SJSA1 (cell line): ENCODE measurements around the gene NODAL. TPM values are rescaled to one million over a fixed set of nuclear protein-coding genes. Genes with fewer than 3 reads are reported as not detected.
A peak's percentile ranks its signal among the peaks of the same experiment; 100 is the strongest.

Experiments
- DNase-seq, 2 experiments: peaks; one replicate each; pipeline ENCODE4 v3.0.0-alpha.2; 2015 to 2020; ENCODE audit warnings: low spot score in 2 of 2, low read depth in 1 of 2
- H3K27ac ChIP-seq: fragments of 250-450 bp; sonication (Bioruptor Pico); 2 replicates; pipeline ENCODE4 v1.5.1; 2020; ENCODE audit warnings: mild to moderate bottlenecking, moderate library complexity
- H3K27me3 ChIP-seq: fragments of 250-450 bp; sonication (Bioruptor Pico); replicated peaks from 2 replicates; pipeline ENCODE4 v1.5.1; 2020; ENCODE audit warnings: mild to moderate bottlenecking, moderate library complexity
- H3K36me3 ChIP-seq: fragments of 250-450 bp; sonication (Bioruptor Pico); 2 replicates; pipeline ENCODE4 v1.5.1; 2020; ENCODE audit warnings: mild to moderate bottlenecking
- H3K4me1 ChIP-seq: fragments of 250-450 bp; sonication (Bioruptor Pico); replicated peaks from 2 replicates; pipeline ENCODE4 v1.6.1; 2021; ENCODE audit warnings: mild to moderate bottlenecking
- H3K4me3 ChIP-seq: fragments of 250-450 bp; sonication (Bioruptor Pico); 2 replicates; pipeline ENCODE4 v1.5.1; 2020; ENCODE audit warnings: mild to moderate bottlenecking
- H3K9me3 ChIP-seq: fragments of 250-450 bp; sonication (Bioruptor Pico); replicated peaks from 2 replicates; pipeline ENCODE4 v1.5.1; 2020; ENCODE audit warnings: mild to moderate bottlenecking
- total RNA-seq: library from RNA; depleted of rRNA; stranded (reverse); fragments of >200 nt; shearing (Covaris generic); gene quantifications from 2 replicates; pipeline ENCODE4 v1.2.3, GENCODE V29; 2014

The NODAL gene
- total RNA-seq, 1 experiment from 2014 or later = not detected

GRCh38 chr10:70432561-70433263 lies 8.8 kb downstream of the NODAL start:
- Histone ChIP-seq H3K36me3 (peaks cover 27% of the 10 kb centered on the region), H3K4me3 (no peak overlapping the region), H3K27me3 (no peaks in the 10 kb centered on the region), H3K9me3 (no peaks in the 10 kb centered on the region), H3K27ac (no peak overlapping the region), H3K4me1 (no peaks in the 10 kb centered on the region)
- DNase-seq = no peak

DNA sequence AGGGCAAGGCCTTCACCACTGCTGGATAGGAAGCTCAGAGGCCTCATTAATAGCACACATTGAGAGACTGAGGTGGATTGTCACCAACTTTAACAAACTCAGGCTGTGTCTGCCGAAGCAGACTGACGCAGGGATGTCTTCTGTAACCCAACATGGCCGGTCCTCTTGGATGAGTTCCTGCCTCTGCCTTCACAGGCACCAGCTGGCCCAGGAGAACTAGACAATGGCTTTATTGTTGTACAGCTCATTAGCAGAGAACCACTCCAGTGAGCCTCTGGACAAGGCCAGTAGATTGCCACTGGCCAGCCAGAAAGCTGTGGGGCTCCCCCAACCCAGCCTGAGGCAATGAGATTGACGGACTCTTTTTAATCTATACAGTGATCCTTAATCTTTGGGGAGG lies 9.4 kb downstream of the NODAL start:
- H3K4me1 ChIP-seq = no peaks in the 10 kb centered on the region
- no peaks in the 10 kb centered on the region for H3K9me3 ChIP-seq
- H3K27ac ChIP-seq = no peak overlapping the region
- DNase-seq = no peak
- H3K4me3 ChIP-seq = no peak overlapping the region
- no peaks in the 10 kb centered on the region for H3K27me3 ChIP-seq
- H3K36me3 ChIP-seq = peaks cover 33% of the 10 kb centered on the region

GRCh38 chr10:70430493-70431445 lies 10.7 kb downstream of the NODAL start:
- no peak for DNase-seq
- no peak overlapping the region for H3K4me3 ChIP-seq
- peaks cover 46% of the 10 kb centered on the region for H3K36me3 ChIP-seq
- no peaks in the 10 kb centered on the region for H3K27me3 ChIP-seq
- H3K4me1 ChIP-seq = no peaks in the 10 kb centered on the region
- H3K9me3 ChIP-seq = no peaks in the 10 kb centered on the region
- H3K27ac ChIP-seq = no peak overlapping the region

DNA sequence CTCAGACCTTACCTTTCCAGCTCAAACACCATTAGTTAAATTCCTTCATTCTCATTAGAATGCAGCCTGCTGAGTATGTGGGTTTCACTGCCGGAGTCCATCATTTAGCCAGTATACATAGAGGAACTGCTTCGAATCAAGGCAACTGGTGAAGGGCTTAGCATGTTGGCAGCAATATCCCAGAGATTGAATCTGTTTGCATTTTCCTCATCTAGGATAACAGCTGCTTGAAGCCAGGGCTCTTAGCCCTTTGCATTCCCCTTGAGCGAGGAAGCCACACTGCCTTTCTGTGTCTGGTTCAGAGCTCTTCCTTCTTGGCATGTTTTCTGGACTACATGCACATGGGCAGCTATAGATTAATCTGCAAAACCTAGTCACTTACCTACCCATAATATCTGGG lies 14.7 kb downstream of the NODAL start:
- Histone ChIP-seq H3K27ac (no peak overlapping the region), H3K9me3 (no peaks in the 10 kb centered on the region), H3K4me1 (no peaks in the 10 kb centered on the region), H3K4me3 (no peak overlapping the region), H3K36me3 (peaks cover 85% of the 10 kb centered on the region), H3K27me3 (no peaks in the 10 kb centered on the region)
- no peak for DNase-seq

- H3K4me1 ChIP-seq = no peaks in the 10 kb centered on the region
- no peaks in the 10 kb centered on the region for H3K9me3 ChIP-seq
- peaks cover 94% of the 10 kb centered on the region for H3K36me3 ChIP-seq
- no peak overlapping the region for H3K4me3 ChIP-seq
- no peak for DNase-seq
- no peaks in the 10 kb centered on the region for H3K27me3 ChIP-seq
- H3K27ac ChIP-seq = no peak overlapping the region
Observed at GRCh38 chr10:70425096-70425495, 16.4 kb downstream of the NODAL start.

DNA sequence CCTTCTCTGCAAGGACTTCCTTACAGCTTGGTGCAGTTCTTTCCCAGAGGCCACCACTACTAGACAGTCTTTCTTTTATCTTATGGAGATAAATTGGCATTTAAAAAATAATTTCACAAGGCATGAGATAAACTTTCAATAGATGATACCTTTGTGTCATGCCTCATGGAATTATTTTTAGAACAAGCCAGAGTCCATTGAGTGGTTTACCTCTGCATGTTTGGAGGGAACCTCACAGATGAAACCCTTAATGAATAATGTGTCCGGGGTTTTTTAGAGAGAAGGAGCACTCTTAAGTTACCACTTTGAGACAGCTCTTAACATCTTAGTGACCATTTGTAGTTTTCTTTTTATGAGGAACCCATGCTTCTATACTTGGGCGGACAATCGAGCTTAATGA lies 17.2 kb downstream of the NODAL start:
- Histone ChIP-seq H3K36me3 (peaks cover 93% of the 10 kb centered on the region), H3K27me3 (no peaks in the 10 kb centered on the region), H3K9me3 (no peaks in the 10 kb centered on the region), H3K4me1 (0 out of 2 replicates have a peak, but pooled peaks cover 5% of the 10 kb centered on the region), H3K27ac (no peak overlapping the region), H3K4me3 (no peak overlapping the region)
- no peak for DNase-seq

GRCh38 chr10:70418713-70419112 lies 22.8 kb downstream of the NODAL start:
- Histone ChIP-seq H3K36me3 (peaks cover 61% of the 10 kb centered on the region), H3K4me3 (no peak overlapping the region), H3K4me1 (peaks cover 31% of the 10 kb centered on the region), H3K9me3 (0 out of 2 replicates have a peak, but pooled peaks cover 3% of the 10 kb centered on the region), H3K27me3 (no peaks in the 10 kb centered on the region), H3K27ac (no peak overlapping the region)
- no peak for DNase-seq

DNA sequence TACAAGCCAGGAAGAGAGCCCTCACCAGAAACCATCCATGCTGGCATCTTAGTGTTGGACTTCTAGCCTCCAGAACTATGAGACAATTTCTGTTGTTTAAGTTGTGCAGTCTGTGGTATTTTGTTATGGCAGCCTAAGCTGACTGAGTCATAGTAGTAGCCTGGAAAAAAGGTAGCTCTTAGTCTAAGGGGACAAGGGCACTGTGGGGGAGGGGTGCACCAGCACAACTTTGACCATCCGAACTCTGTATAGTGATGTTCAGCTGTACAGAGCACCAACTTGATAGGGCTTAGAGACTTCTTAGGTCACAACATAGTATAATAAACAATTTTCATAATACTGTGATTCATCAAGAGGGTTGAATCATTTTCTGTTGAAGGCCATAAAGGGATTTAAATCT lies 23.3 kb downstream of the NODAL start:
- no peak overlapping the region for H3K4me3 ChIP-seq
- peaks cover 31% of the 10 kb centered on the region for H3K4me1 ChIP-seq
- peaks cover 56% of the 10 kb centered on the region for H3K36me3 ChIP-seq
- 0 out of 2 replicates have a peak, but pooled peaks cover 3% of the 10 kb centered on the region for H3K9me3 ChIP-seq
- H3K27ac ChIP-seq = peak overlapping the region; percentile 16; the same call in 1 of the 2 replicates
- H3K27me3 ChIP-seq = no peaks in the 10 kb centered on the region
- peak; percentile 53 to 59 for DNase-seq

- Histone ChIP-seq H3K27ac (peak overlapping the region; percentile 16; the same call in 1 of the 2 replicates), H3K36me3 (peaks cover 50% of the 10 kb centered on the region)
- DNase-seq = no peak
Observed at GRCh38 chr10:70417568-70417967, 23.9 kb downstream of the NODAL start.

DNA sequence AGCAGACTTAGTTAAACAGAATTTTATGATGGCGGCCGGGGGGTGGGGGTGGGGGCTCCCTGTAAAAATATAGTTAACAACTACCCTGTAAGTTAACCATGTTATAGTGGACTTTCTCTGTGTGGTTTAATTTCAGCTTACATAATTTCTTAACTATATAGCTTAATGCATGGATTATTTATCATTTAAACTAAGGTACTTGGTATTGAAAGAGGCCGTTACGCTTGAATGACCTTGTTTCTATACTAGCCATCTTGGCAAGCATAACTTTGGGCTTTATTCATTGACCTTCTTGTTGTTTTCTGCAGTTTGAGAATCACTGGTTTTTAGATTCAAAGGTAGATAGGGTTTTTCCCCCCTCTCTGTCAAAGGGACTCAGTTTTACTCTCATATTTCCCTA lies 29.1 kb downstream of the NODAL start:
- Histone ChIP-seq H3K4me3 (no peak overlapping the region), H3K4me1 (peaks cover 7% of the 10 kb centered on the region), H3K36me3 (peaks cover 25% of the 10 kb centered on the region), H3K27ac (no peak overlapping the region), H3K9me3 (no peaks in the 10 kb centered on the region), H3K27me3 (no peaks in the 10 kb centered on the region)
- DNase-seq = no peak

More at GRCh38 chr10:70417568-70417967, 23.9 kb downstream of the NODAL start:
- H3K4me3 ChIP-seq = no peak overlapping the region
- peaks cover 31% of the 10 kb centered on the region for H3K4me1 ChIP-seq
- 0 out of 2 replicates have a peak, but pooled peaks cover 3% of the 10 kb centered on the region for H3K9me3 ChIP-seq
- H3K27me3 ChIP-seq = no peaks in the 10 kb centered on the region

DNA sequence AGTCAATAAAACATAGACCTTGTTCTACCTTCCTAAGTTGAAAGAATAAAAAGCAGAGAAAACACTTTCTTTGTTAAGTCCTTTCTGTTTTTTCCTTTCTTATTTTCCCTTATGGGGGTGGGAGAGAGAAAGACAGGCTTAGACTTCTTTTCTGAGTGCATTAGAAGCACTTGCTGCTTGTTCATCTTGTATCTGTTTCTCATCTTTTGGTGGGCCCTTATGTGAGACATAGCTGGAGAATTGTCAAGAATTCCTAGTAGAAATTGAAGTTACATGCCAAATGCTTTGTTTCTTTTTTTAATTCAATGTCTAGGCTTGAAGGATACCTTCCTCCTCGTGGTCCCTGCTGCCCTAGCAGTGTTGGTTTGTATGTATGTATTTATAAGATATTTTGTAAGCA lies 30.9 kb downstream of the NODAL start:
- Histone ChIP-seq H3K27ac (no peak overlapping the region), H3K9me3 (no peaks in the 10 kb centered on the region), H3K4me1 (peaks cover 10% of the 10 kb centered on the region), H3K36me3 (peaks cover 35% of the 10 kb centered on the region), H3K27me3 (no peaks in the 10 kb centered on the region), H3K4me3 (no peak overlapping the region)
- DNase-seq = no peak

GRCh38 chr10:70409772-70410171 lies 31.7 kb downstream of the NODAL start:
- no peak overlapping the region for H3K27ac ChIP-seq
- peaks cover 12% of the 10 kb centered on the region for H3K4me1 ChIP-seq
- no peaks in the 10 kb centered on the region for H3K27me3 ChIP-seq

GRCh38 chr10:70405037-70405824 lies 36.2 kb downstream of the NODAL start:
- H3K4me1 ChIP-seq = peaks cover 17% of the 10 kb centered on the region
- H3K4me3 ChIP-seq = peak overlapping the region; percentile 93
- H3K36me3 ChIP-seq = peaks cover 26% of the 10 kb centered on the region

More at GRCh38 chr10:70409772-70410171, 31.7 kb downstream of the NODAL start:
- DNase-seq = no peak
- Histone ChIP-seq H3K4me3 (no peak overlapping the region), H3K36me3 (peaks cover 29% of the 10 kb centered on the region), H3K9me3 (no peaks in the 10 kb centered on the region)

More at GRCh38 chr10:70405037-70405824, 36.2 kb downstream of the NODAL start:
- no peaks in the 10 kb centered on the region for H3K27me3 ChIP-seq
- peak; percentile 67 to 73 for DNase-seq
- H3K27ac ChIP-seq = peak overlapping the region; percentile 82
- no peaks in the 10 kb centered on the region for H3K9me3 ChIP-seq
